ENCODE measurements around the gene TSFM.

TSFM gene

DNA sequence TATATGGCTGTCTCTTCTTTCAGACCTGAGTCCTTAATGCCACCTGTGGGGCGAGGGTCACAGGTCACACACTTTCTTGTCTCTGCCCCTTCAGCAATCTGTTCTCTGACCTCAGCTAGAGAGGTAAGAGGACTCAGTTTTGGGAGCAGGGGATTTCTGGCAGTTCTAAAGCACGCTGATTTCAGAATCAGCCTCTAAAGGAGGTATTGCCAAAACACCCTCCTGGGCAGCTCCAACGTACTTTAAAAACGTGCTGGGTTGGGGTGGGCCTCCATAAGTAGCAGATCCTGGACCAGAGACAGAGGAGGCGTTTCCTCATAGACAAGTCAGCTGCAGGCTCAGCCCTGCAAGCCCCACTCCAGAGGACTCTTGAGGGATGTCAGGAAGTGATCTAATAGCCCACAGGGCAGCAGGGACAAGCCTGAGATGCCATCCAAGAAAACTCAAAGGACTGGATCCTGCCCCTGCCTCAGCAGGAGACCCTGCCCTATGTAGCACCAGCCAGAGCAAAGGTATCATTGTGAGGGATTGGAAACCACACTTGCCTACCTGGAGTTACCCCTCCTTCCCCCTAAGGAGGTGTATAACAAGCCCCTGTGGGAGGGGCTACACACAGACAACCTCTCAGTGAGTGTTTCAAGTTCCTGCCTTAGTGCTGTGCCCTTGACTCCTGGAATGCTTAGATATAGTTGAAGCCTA, 55.4 kb downstream of the TSFM start:
- DNase-seq = no peak

GRCh38 chr12:57838594-57839302, 56.2 kb downstream of the TSFM start:
- DNase-seq = no peak

DNA sequence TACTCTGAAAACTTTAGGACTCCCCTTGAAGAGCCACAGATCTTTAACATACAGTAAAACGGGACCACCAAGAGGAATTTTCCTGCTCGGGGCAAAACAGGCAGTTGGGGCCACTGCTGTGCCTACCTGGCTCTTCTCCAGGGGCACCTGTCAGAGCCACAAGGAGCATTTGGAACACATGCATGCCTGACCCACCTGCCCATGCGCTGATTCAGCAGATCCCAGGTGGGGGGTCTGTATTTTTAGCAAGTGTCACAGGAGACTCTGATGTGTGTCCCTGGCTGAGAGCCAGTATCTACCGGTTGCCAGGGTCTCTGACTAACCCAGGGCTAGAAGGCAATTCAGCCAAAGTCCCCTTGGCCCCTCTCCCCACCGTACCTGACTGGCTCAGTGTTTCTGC, 57.4 kb downstream of the TSFM start:
- no peak for DNase-seq

- DNase-seq = no peak
Measured at GRCh38 chr12:57840726-57841125, 58.1 kb downstream of the TSFM start.

DNA sequence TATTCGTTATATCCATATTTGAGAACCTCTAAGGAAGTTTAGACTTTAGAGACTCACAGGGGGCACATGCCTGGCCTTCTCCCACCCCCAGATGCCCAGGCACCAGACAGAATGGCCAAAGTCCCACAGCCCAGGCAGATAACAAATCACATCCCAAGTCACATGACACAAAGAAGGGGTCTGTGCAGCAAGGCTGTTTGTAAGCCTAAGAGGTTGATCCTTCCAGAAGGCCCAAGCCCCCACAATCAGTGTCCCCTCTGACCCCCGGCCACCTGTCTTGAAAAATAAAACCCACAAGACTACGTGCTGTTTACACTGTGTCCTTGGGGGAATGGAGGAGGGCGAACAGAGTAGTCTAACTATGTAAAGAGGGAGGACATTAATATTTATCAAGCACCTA, 58.9 kb downstream of the TSFM start:
- DNase-seq = no peak

- no peak for DNase-seq
Measured at GRCh38 chr12:57842342-57843294, 60.0 kb downstream of the TSFM start.

GRCh38 chr12:57844709-57845477, 62.3 kb downstream of the TSFM start:
- peak; percentile 65 for DNase-seq

DNA sequence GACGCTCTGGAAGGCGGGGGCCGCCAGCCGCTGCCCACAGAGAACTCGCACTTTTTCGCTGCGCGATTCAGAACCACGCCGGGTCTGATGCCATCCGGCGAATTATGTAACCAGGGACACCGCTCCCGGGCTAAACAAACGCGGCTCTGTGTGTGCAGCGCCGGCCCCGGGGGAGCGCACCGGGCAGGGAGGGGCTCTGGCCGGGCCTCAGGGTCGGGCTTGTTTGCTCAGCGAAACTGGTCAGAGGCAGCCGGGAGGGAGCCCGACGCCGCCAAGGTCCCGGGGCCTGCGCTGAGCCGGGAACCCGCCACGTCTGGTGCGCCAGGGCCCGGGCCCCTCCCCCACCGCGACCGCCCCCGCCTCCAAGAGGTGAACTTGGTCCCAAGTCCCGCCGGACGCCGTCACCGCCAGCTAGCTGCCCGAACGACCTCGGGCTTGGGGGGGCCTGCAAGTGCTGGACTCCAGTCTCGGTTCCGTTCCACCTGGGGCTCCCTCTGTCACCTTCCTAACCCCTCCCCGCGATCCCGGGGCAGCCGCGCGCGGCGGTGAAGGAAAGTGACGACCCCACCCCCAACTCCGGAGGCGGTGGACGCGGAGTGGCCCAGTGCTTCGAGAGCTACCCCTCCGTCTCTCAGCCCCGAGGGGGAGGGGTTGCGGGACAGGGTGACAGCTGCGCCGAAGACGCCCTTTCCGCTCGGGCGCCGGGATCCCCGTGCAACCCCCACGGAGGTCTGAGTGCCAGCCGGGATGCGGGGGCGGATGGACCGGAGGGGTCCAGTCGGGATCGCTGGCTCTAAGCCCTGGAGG, 63.1 kb downstream of the TSFM start:
- DNase-seq = no peak

- DNase-seq = no peak
Measured at GRCh38 chr12:57846285-57846576, 63.6 kb downstream of the TSFM start.

- DNase-seq = peak; percentile 96
Measured at GRCh38 chr12:57846577-57847319, 64.2 kb downstream of the TSFM start, which contains the start of gene CTDSP2. CTDSP2 (minus strand) TSS chr12:57846729; CDS start chr12:57846435, 294 bp downstream.
